AG04449 (cell line): ENCODE measurements around the gene ZC2HC1B.

ENCODE experiments used
- CTCF ChIA-PET: fragments of 350-600 bp; formaldehyde crosslinking; extraction: SDS; loops from one replicate; lab custom pipeline; 2021; ENCODE audit warnings: antibody characterized with exemption; lab: Yijun Ruan, JAX
- POLR2A ChIA-PET: fragments of 400-600, 350-600 bp; formaldehyde crosslinking; extraction: SDS; loops from one replicate; lab custom pipeline; 2020; ENCODE audit warnings: antibody characterized with exemption, inconsistent platforms; lab: Yijun Ruan, JAX
- DNase-seq: peaks from one replicate; pipeline ENCODE4 v3.0.0-alpha.2; 2010; ENCODE audit warnings: low read depth, low spot score
- H3K4me3 ChIP-seq: 2 replicates; pipeline ENCODE4 v1.5.1; 2011; ENCODE audit warnings: low read depth, mild to moderate bottlenecking, control low read depth, low read length
- TF ChIP-seq, protein P1 (sequence below): IDR thresholded peaks from one replicate; pipeline ENCODE4 v1.5.1; 2011; ENCODE audit warnings: mild to moderate bottlenecking, moderate library complexity, low read length, control low read depth, inconsistent platforms; ENCODE audit not compliant: insufficient read depth; ENCODE audit errors: missing control alignments

ZC2HC1B gene

DNA sequence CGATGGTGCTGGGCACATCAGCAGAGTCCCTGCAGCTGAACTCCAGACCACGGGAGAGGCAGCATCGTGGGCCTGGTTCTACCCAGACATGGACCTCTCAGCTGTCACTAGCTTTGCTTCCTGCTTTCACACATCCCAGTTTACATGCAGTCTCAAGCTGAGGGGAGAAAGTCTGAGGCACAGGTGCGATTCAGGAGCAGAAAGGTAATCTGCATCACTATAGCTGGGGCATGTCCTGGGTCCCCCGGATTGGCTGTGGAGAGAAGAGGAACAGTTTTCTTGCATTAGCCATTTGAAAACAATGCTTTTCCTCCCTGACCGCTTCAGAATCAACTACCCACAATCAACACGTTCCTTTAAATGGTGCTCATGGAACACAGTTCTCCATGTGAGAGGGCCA lies 83.9 kb downstream of the ZC2HC1B start:
- TF ChIP-seq, protein P1, sequence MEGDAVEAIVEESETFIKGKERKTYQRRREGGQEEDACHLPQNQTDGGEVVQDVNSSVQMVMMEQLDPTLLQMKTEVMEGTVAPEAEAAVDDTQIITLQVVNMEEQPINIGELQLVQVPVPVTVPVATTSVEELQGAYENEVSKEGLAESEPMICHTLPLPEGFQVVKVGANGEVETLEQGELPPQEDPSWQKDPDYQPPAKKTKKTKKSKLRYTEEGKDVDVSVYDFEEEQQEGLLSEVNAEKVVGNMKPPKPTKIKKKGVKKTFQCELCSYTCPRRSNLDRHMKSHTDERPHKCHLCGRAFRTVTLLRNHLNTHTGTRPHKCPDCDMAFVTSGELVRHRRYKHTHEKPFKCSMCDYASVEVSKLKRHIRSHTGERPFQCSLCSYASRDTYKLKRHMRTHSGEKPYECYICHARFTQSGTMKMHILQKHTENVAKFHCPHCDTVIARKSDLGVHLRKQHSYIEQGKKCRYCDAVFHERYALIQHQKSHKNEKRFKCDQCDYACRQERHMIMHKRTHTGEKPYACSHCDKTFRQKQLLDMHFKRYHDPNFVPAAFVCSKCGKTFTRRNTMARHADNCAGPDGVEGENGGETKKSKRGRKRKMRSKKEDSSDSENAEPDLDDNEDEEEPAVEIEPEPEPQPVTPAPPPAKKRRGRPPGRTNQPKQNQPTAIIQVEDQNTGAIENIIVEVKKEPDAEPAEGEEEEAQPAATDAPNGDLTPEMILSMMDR: no peak
- DNase-seq: no peak
- H3K4me3 ChIP-seq: no peak overlapping the region
- CTCF ChIA-PET: interaction anchor here (1.0 kb wide), 1 partner anchor 8 kb away, joined by 4 read pairs; no protein-coding TSS in a partner anchor
- POLR2A ChIA-PET: no interaction called here

DNA sequence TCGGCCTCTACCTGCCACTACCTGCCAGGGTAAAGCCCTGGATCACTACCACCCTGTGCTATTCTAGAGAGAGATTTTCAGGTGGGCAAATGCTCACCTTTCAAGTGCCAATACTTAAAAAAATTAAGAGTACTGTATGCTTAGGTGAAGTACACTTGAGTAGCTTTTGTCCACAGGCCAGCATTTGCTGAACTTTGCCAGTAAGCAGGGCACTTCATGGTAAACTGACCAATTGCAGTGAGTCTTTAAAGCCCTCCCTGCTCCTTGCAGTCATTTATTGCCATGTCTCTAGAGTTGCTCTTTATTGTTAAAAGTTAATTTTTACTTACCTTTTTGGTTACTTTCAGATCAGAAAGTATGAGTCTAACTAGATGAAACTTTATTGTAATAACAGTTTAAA lies 85.3 kb downstream of the ZC2HC1B start:
- ChIA-PET CTCF (interaction anchor here (1.0 kb wide), 1 partner anchor 9 kb away, joined by 4 read pairs; no protein-coding TSS in a partner anchor), POLR2A (no interaction called here)
- no peak overlapping the region for H3K4me3 ChIP-seq
- TF ChIP-seq, protein P1: no peak
- no peak for DNase-seq

DNA sequence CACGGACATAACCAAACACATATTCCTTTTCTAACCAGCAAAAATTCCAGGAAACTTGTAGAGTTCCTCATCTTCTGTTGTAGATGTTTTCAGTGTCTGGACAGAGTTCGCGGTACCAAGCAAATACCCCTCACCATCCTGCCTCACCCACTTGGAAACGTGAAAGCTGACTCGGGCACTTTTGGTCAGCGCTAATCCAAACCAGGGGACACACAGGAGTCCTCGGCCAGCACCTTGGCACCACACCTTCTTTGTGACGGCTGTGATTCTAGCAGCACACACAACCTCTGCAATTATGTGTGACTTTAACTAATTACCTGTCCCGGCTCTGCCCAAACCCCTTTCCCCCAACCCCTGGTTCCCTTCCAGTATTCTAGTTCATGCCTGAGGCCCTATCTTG lies 85.7 kb downstream of the ZC2HC1B start:
- POLR2A ChIA-PET: no interaction called here
- TF ChIP-seq, protein P1: no peak
- CTCF ChIA-PET: interaction anchor here (1.3 to 2.0 kb wide), 3 partner anchors 8 to 375 kb away, joined by 3 to 10 read pairs (median 5); no protein-coding TSS in a partner anchor
- DNase-seq: no peak
- no peak overlapping the region for H3K4me3 ChIP-seq

DNA sequence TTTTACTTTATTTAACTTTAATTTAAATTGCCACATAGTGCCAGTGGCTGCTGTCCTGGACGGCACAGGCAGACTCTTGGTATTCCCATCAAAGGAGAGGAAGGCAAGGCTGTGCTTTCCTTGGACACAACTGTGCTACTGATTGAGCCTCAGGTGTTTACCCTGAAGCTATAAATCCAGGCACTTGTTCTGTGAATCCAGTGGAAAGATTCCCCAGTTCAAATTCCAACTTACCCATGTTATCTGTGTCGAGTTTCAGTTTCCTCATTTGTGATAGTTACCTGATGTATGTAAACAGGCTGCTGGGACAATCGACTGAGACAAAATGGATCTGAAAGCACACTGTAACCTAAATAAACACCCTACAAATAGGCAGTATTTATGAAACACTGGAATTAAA lies 86.6 kb downstream of the ZC2HC1B start:
- TF ChIP-seq, protein P1: no peak
- CTCF ChIA-PET: interaction anchor here (1.3 to 2.0 kb wide), 3 partner anchors 9 to 376 kb away, joined by 3 to 10 read pairs (median 5); no protein-coding TSS in a partner anchor
- no peak for DNase-seq

DNA sequence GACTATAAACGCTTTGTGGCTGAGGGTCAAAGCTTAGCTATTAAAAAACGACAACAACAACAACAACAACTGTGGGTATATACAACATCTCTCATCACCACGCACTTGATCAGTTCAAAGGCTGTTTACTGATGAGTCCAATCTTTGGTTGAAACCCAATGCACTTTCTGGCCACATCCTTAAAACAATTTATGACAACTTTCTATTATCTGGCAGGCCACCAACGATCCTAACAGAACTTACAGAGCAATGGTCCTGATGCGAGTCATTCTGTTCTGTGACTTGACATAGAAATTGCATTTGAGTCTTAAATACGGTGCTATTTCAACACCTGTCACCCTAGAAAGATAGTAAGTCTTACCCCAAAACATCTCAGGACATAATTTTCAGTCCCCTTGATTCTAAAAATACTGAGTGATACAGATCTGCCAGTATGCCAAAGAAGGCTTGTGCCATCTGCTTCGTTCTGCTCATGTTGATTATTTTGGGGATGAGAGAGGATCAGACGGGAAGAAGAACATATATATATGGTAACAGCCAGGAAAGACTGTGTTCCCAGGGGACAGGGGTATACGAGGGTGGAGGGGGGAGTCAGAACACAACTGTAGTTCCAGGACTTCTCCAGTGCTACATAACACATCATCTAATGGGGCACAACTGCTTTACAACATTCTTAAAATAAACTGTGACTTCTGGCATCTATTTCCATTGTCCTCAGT lies 87.9 kb downstream of the ZC2HC1B start:
- H3K4me3 ChIP-seq: no peak overlapping the region
- DNase-seq: no peak
- POLR2A ChIA-PET: no interaction called here
- TF ChIP-seq, protein P1: no peak
- CTCF ChIA-PET: interaction anchor here (0.9 to 1.8 kb wide), 2 partner anchors 10 to 1834 kb away, joined by 4 to 6 read pairs; no protein-coding TSS in a partner anchor

More for the DNA sequence above, 86.6 kb downstream of the ZC2HC1B start:
- no peak overlapping the region for H3K4me3 ChIP-seq
- POLR2A ChIA-PET: no interaction called here

DNA sequence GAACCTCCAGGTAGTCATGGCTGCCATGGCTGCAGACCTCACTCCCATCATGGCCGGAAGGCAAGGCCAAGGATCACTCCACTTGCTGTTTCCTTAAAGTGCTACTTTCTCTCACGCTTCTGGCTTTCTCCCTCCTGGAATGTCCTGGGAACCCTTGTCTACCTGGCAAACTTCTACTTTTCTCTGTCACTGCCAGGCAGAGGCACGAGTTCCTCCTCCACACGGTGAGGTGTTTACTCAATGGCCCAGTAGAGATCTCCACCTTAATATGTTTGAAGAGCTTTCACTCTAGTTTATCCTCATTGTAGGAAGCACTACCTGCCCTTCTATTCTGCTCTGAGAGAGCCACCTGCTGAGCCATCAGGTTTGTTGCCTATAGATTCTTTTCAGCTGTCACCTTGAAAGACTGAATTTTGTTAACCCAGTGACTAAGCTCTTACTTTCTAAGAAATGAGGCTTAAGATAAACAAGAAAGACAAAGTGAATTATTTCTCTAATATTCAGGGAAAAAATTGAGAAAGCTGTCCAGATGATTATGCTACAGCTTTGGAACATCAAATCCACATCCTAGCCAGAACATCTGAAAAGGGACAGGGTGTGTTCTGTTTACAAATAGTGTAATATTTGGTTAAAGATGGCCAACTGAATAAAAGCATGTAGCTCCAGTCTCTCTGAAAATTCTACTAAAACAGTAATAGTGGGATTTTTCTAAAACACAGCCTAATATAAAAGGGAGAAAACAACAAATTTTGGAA lies 88.8 kb downstream of the ZC2HC1B start:
- no peak for DNase-seq
- TF ChIP-seq, protein P1: no peak
- POLR2A ChIA-PET: no interaction called here
- H3K4me3 ChIP-seq: no peak overlapping the region
- CTCF ChIA-PET: interaction anchor here (0.9 to 1.8 kb wide), 4 partner anchors 9 to 1833 kb away, joined by 3 to 6 read pairs (median 4); no protein-coding TSS in a partner anchor
